SK-N-SH (cell line): ENCODE results near the gene KCND3. TPM values are rescaled to one million over a fixed set of nuclear protein-coding genes. Genes with fewer than 3 reads are reported as not detected.

Experiments
- CTCF ChIA-PET: fragments of 300-600, 350-600 bp; formaldehyde crosslinking; extraction: SDS; loops from one replicate; lab custom pipeline; 2021; lab: Yijun Ruan, JAX
- POLR2A ChIA-PET: fragments of 350-600 bp; sonication (Branson Sonifier 250); formaldehyde crosslinking; extraction: SDS; loops from one replicate; lab custom pipeline; 2020; ENCODE audit warnings: antibody characterized with exemption, inconsistent platforms; lab: Yijun Ruan, JAX
- DNase-seq: peaks from one replicate; pipeline ENCODE4 v3.0.0; 2012
- H2AFZ ChIP-seq: fragments of 200-600 bp; sonication (generic); 2 replicates; pipeline ENCODE4 v1.8.1; 2016; ENCODE audit warnings: antibody characterized with exemption, mild to moderate bottlenecking, low read depth
- H3F3A ChIP-seq: fragments of 200-600 bp; sonication (generic); replicated peaks from 2 replicates; pipeline ENCODE3; 2016; ENCODE audit warnings: antibody characterized with exemption, mild to moderate bottlenecking; ENCODE audit not compliant: insufficient read depth
- H3K27ac ChIP-seq, 2 experiments: fragments of 200-500 bp in 1 of 2; fragments of 200-600 bp in 1 of 2; sonication (Bioruptor generic) in 1 of 2; sonication (generic), shearing (Covaris generic) in 1 of 2; 2 replicates each; pipeline versions ENCODE4 v1.5.1 to v1.6.1; 2014 to 2016; ENCODE audit warnings: low read depth in 2 of 2, inconsistent platforms in 1 of 2, low read length in 1 of 2, mild to moderate bottlenecking in 1 of 2, mixed read lengths in 1 of 2
- H3K27me3 ChIP-seq: fragments of 200-600 bp; sonication (generic), shearing (Covaris generic); 2 replicates; pipeline ENCODE4 v1.6.1; 2016; ENCODE audit warnings: mixed run types; ENCODE audit not compliant: insufficient read depth
- H3K36me3 ChIP-seq, 2 experiments: fragments of 200-500 bp in 1 of 2; fragments of 200-600 bp in 1 of 2; sonication (Bioruptor generic) in 1 of 2; sonication (generic) in 1 of 2; replicated peaks in 1 of 2; 2 replicates each; pipeline versions ENCODE3 to v1.5.1; 2014 to 2016; ENCODE audit warnings: low read length in 1 of 2, mild to moderate bottlenecking in 1 of 2; ENCODE audit not compliant: insufficient read depth in 2 of 2, control insufficient read depth in 1 of 2
- H3K4me1 ChIP-seq, 2 experiments: fragments of 200-500 bp in 1 of 2; fragments of 200-600 bp in 1 of 2; sonication (Bioruptor generic) in 1 of 2; sonication (generic), shearing (Covaris generic) in 1 of 2; 2 replicates each; pipeline versions ENCODE4 v1.5.1 to v1.6.1; 2014 to 2016; ENCODE audit warnings: low read depth in 1 of 2, low read length in 1 of 2, mixed run types in 1 of 2; ENCODE audit not compliant: insufficient read depth in 2 of 2, control insufficient read depth in 1 of 2
- H3K4me2 ChIP-seq: fragments of 200-600 bp; sonication (generic), shearing (Covaris generic); 2 replicates; pipeline ENCODE4 v1.6.1; 2017; ENCODE audit warnings: mixed run types
- H3K4me3 ChIP-seq, 2 experiments: fragments of 200-500 bp in 1 of 2; fragments of 200-600 bp in 1 of 2; sonication (Bioruptor generic) in 1 of 2; sonication (generic), shearing (Covaris generic) in 1 of 2; 2 replicates each; pipeline versions ENCODE4 v1.5.1 to v1.8.1; 2014 to 2016; ENCODE audit warnings: low read depth in 2 of 2, inconsistent platforms in 1 of 2, low read length in 1 of 2, mild to moderate bottlenecking in 1 of 2, mixed read lengths in 1 of 2, moderate library complexity in 1 of 2
- H3K79me2 ChIP-seq: fragments of 200-600 bp; sonication (generic); 2 replicates; pipeline ENCODE4 v1.8.1; 2017; ENCODE audit warnings: mild to moderate bottlenecking; ENCODE audit not compliant: insufficient read depth
- H3K9ac ChIP-seq: fragments of 200-600 bp; sonication (generic); 2 replicates; pipeline ENCODE4 v1.6.1; 2017; ENCODE audit warnings: mixed run types
- H3K9me2 ChIP-seq: fragments of 200-600 bp; sonication (generic); 2 replicates; pipeline ENCODE4 v1.6.1; 2017; ENCODE audit warnings: mixed run types
- H3K9me3 ChIP-seq: fragments of 200-600 bp; sonication (generic); 2 replicates; pipeline ENCODE4 v1.6.1; 2017; ENCODE audit warnings: mixed run types, mild to moderate bottlenecking, moderate library complexity
- H4K20me1 ChIP-seq: fragments of 200-600 bp; sonication (generic); 2 replicates; pipeline ENCODE4 v1.6.1; 2017; ENCODE audit warnings: mild to moderate bottlenecking, mixed run types; ENCODE audit not compliant: insufficient read depth
- FOSL2 ChIP-seq: IDR thresholded peaks from 2 replicates; pipeline ENCODE4 v1.4.0; 2012; ENCODE audit warnings: low read depth, mild to moderate bottlenecking, moderate library complexity, borderline replicate concordance
- FOXM1 ChIP-seq: IDR thresholded peaks from 2 replicates; pipeline ENCODE4 v1.4.0; 2012; ENCODE audit warnings: low read depth, mild to moderate bottlenecking
- GABPA ChIP-seq: IDR thresholded peaks from 2 replicates; pipeline ENCODE4 v1.4.0; 2012; ENCODE audit warnings: low read depth, mild to moderate bottlenecking
- MEF2A ChIP-seq: IDR thresholded peaks from 2 replicates; pipeline ENCODE4 v1.4.0; 2012; ENCODE audit warnings: low read depth, borderline replicate concordance
- NRF1 ChIP-seq: IDR thresholded peaks from 2 replicates; pipeline ENCODE4 v1.6.1; 2012; ENCODE audit warnings: low read depth, mild to moderate bottlenecking, low read length
- POLR2AphosphoS5 ChIP-seq: IDR thresholded peaks from 2 replicates; pipeline ENCODE4 v1.6.1; 2012; ENCODE audit warnings: low read depth, low read length
- SMC3 ChIP-seq: IDR thresholded peaks from 2 replicates; pipeline ENCODE4 v1.6.1; 2012; ENCODE audit warnings: low read depth, low read length, improper control_type of control experiment
- YY1 ChIP-seq: IDR thresholded peaks from 2 replicates; pipeline ENCODE4 v1.4.0; 2012; ENCODE audit warnings: low read depth, mild to moderate bottlenecking
- WGBS: methylation state at CpG from one replicate; pipeline ENCODE4 v1.1.6; 2017; ENCODE audit warnings: low lambda C conversion rate; 5-methylcytosine and 5-hydroxymethylcytosine counted together
- polyA plus RNA-seq, 3 experiments: library from polyadenylated mRNA; depleted of rRNA; stranded (reverse); fragments of >200 nt; gene quantifications; 2 replicates each; pipeline ENCODE4 v1.2.3, GENCODE V29; 2012
- TF ChIP-seq, protein P1 (sequence below): fragments of 150-350 bp; IDR thresholded peaks from 2 replicates; pipeline ENCODE4 v1.6.1; 2016; ENCODE audit warnings: mild to moderate bottlenecking, low read depth, low read length
- TF ChIP-seq, protein P2 (sequence below): IDR thresholded peaks from 2 replicates; pipeline ENCODE4; 2012
- TF ChIP-seq, protein P3 (sequence below): IDR thresholded peaks from 2 replicates; pipeline ENCODE4 v1.4.0; 2012; ENCODE audit warnings: low read depth, borderline replicate concordance
- TF ChIP-seq, protein P4 (sequence below): IDR thresholded peaks from 2 replicates; pipeline ENCODE4 v1.4.0; 2012; ENCODE audit warnings: low read depth

KCND3 gene
- polyA plus RNA-seq, 1 of the 3 experiments (the other 2 are of a cell fraction) = not detected

DNA sequence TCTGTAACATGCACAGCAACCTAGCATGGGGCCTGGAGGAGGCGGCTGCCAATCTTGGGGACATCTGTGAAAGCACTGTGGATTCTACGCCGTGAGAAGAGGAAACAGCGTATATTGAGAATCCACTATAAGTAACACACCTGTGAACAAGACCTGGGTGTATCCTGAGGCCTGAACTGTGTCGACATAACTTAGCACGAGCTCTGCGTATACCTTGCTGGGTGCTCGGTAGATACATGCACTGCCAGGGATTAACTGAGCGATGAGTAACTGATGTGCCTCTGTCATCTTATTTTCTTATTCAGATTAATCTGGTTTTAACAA lies 175.2 kb downstream of the KCND3 start:
- no peaks in the 10 kb centered on the region for H3K9me2 ChIP-seq
- TF ChIP-seq FOXM1 (no peak), FOSL2 (no peak), MEF2A (no peak)
- TF ChIP-seq, all 33 proteins: peak for 0
- H4K20me1 ChIP-seq = no peaks in the 10 kb centered on the region
- H2AFZ ChIP-seq = no peak overlapping the region
- CTCF ChIA-PET = interaction anchor here (1.7 kb wide), 1 partner anchor 9 kb away, joined by 8 read pairs; no protein-coding TSS in a partner anchor
- no peak overlapping the region for H3K27ac ChIP-seq
- DNase-seq = no peak
- no peaks in the 10 kb centered on the region for H3K79me2 ChIP-seq
- no peaks in the 10 kb centered on the region for H3K36me3 ChIP-seq
- no peaks in the 10 kb centered on the region for H3K9me3 ChIP-seq
- no peak overlapping the region for H3K9ac ChIP-seq
- POLR2A ChIA-PET = no interaction called here
- H3K27me3 ChIP-seq = no peaks in the 10 kb centered on the region; the same call in 1 of the 2 replicates
- WGBS = 73% methylated on average over 9 of the region's 9 CpGs
- no peaks in the 10 kb centered on the region for H3K4me1 ChIP-seq
- H3K4me2 ChIP-seq = no peak overlapping the region
- H3K4me3 ChIP-seq = no peak overlapping the region
- no peaks in the 10 kb centered on the region for H3F3A ChIP-seq

DNA sequence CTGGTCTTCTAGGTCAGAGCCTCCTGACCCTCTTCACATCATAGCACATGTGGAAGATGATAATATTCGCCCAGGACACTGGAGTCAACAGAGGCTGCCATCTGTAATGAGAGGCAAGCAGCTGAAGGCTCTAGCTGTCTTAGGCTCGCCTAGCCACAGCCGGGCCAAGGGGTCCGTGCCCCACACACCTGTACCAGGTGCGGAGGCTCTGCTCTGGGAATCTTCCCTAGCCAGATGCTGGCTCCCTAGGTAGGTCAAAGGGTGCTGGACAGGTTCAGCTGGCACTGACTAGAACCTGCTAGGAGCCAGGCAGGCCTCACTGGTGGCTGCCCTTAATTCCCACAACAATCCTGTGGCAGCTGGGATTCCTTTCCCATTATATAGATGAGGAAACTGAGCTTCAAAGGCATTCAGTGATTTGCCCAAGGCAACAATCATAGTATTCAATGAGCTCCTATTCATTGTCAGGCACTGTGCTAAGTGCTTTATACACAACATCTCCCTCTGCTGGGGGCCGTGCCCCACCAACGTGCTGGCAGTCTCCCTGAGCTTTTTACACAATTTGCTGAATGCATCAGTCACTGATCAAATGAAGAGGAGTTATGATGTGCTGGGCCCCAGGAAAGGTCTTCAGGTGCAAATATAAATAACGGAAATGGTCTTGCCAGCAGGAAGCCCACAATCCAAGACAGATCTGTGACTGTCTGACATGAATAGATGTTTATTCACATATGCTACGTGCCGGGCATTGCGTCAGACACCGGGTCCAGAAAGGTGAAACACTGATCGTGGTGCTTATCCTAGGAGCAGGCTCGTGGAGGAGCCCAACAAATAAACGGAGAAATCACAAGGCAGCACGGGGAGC lies 175.8 kb downstream of the KCND3 start:
- CTCF ChIA-PET = interaction anchor here (0.7 to 1.7 kb wide), 3 partner anchors 10 to 945 kb away, joined by 3 to 8 read pairs (median 3); no protein-coding TSS in a partner anchor
- Histone ChIP-seq H3K4me1 (no peaks in the 10 kb centered on the region), H3K9me3 (no peaks in the 10 kb centered on the region), H3F3A (no peaks in the 10 kb centered on the region), H3K4me2 (no peak overlapping the region), H3K79me2 (no peaks in the 10 kb centered on the region), H3K4me3 (no peak overlapping the region), H3K9me2 (no peaks in the 10 kb centered on the region), H2AFZ (no peak overlapping the region), H3K36me3 (no peaks in the 10 kb centered on the region), H3K27me3 (no peaks in the 10 kb centered on the region; the same call in 1 of the 2 replicates), H3K9ac (no peak overlapping the region), H4K20me1 (no peaks in the 10 kb centered on the region), H3K27ac (no peak overlapping the region)
- POLR2A ChIA-PET = no interaction called here
- DNase-seq = no peak
- TF ChIP-seq, protein P1, sequence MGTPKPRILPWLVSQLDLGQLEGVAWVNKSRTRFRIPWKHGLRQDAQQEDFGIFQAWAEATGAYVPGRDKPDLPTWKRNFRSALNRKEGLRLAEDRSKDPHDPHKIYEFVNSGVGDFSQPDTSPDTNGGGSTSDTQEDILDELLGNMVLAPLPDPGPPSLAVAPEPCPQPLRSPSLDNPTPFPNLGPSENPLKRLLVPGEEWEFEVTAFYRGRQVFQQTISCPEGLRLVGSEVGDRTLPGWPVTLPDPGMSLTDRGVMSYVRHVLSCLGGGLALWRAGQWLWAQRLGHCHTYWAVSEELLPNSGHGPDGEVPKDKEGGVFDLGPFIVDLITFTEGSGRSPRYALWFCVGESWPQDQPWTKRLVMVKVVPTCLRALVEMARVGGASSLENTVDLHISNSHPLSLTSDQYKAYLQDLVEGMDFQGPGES = no peak
- TF ChIP-seq YY1 = no peak
- no peak for TF ChIP-seq POLR2AphosphoS5
- TF ChIP-seq, protein P2, sequence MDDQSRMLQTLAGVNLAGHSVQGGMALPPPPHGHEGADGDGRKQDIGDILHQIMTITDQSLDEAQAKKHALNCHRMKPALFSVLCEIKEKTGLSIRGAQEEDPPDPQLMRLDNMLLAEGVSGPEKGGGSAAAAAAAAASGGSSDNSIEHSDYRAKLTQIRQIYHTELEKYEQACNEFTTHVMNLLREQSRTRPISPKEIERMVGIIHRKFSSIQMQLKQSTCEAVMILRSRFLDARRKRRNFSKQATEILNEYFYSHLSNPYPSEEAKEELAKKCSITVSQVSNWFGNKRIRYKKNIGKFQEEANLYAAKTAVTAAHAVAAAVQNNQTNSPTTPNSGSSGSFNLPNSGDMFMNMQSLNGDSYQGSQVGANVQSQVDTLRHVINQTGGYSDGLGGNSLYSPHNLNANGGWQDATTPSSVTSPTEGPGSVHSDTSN = no peak
- TF ChIP-seq, protein P3, sequence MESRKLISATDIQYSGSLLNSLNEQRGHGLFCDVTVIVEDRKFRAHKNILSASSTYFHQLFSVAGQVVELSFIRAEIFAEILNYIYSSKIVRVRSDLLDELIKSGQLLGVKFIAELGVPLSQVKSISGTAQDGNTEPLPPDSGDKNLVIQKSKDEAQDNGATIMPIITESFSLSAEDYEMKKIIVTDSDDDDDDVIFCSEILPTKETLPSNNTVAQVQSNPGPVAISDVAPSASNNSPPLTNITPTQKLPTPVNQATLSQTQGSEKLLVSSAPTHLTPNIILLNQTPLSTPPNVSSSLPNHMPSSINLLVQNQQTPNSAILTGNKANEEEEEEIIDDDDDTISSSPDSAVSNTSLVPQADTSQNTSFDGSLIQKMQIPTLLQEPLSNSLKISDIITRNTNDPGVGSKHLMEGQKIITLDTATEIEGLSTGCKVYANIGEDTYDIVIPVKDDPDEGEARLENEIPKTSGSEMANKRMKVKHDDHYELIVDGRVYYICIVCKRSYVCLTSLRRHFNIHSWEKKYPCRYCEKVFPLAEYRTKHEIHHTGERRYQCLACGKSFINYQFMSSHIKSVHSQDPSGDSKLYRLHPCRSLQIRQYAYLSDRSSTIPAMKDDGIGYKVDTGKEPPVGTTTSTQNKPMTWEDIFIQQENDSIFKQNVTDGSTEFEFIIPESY = no peak
- no peak for TF ChIP-seq NRF1
- TF ChIP-seq SMC3 = no peak
- TF ChIP-seq, protein P4, sequence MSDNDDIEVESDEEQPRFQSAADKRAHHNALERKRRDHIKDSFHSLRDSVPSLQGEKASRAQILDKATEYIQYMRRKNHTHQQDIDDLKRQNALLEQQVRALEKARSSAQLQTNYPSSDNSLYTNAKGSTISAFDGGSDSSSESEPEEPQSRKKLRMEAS = no peak
- TF ChIP-seq GABPA = no peak
- whole genome bisulfite sequencing = 42% methylated on average over 15 of the region's 16 CpGs
